ENCODE results near the gene ZGPAT. TPM values are rescaled to one million over a fixed set of nuclear protein-coding genes. Genes with fewer than 3 reads are reported as not detected.

Gene ZGPAT
- total RNA-seq, 1 donor from 2014 or later = 42.6 TPM

DNA sequence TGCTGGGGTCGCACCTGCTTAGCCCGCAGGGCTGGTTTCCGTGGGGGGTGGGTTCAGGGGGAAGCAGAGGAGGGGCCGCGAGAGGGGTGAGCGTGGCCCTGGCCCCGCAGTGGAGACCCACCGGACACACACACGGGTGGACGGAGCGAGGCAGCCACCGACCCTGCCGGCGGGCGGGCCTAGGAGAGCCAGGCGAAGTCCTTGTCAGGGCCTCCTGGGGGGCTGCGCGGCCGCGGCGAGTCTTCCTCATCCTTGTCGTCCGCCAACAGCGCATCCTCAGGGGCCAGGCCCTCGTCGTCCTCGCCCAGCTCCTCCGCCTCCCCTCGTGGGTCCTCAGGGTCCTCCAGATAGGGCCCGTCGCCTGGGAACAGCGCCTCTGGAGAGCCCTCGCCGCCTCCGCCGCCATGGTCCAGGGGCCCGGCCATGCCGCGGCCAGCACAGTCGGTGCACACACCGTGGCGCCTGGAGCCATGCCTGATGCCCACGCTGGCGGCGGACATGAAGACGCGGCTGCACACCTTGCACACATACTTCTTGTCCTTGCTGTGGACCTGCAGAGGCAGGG is 39.0 kb downstream of the ZGPAT start:
- H3K27me3 ChIP-seq (ENCODE audit: control insufficient read depth, insufficient read depth, low read length) = no peaks in the 10 kb centered on the region
- no peak for DNase-seq (ENCODE audit: low read depth)
- peaks cover 2% of the 10 kb centered on the region for H3K36me3 ChIP-seq (ENCODE audit: control insufficient read depth, insufficient read depth, low read length)
- TF ChIP-seq, protein P1, sequence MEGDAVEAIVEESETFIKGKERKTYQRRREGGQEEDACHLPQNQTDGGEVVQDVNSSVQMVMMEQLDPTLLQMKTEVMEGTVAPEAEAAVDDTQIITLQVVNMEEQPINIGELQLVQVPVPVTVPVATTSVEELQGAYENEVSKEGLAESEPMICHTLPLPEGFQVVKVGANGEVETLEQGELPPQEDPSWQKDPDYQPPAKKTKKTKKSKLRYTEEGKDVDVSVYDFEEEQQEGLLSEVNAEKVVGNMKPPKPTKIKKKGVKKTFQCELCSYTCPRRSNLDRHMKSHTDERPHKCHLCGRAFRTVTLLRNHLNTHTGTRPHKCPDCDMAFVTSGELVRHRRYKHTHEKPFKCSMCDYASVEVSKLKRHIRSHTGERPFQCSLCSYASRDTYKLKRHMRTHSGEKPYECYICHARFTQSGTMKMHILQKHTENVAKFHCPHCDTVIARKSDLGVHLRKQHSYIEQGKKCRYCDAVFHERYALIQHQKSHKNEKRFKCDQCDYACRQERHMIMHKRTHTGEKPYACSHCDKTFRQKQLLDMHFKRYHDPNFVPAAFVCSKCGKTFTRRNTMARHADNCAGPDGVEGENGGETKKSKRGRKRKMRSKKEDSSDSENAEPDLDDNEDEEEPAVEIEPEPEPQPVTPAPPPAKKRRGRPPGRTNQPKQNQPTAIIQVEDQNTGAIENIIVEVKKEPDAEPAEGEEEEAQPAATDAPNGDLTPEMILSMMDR (IDR thresholded peaks at IDR 0.05; ENCODE audit: insufficient read depth, low read length, poor library complexity, severe bottlenecking) = no peak
- no peak overlapping the region for H3K4me3 ChIP-seq (ENCODE audit: low read depth, low read length)

DNA sequence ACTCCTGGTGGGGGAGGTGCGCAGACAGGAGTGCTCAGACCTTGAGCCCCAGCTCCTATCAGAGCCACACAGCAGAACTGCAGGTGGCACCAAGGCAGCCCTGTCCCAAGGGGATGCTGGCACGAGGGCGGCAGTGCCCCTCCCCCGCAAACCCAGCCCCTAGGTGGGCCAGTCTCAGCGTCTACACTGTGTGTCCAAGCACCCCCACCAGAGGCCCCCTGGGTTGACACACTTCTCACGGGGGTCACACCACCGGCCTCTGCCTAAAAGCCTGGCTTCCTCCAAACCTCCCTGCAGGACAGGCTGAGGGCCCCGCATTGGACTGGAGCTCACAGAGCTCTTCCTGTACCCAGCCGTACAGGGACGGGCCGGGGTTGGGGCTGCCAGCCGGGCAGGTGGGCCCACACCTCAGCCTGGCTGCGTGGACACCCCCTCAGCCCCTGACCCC is 39.8 kb downstream of the ZGPAT start:
- H3K36me3 ChIP-seq (ENCODE audit: control insufficient read depth, insufficient read depth, low read length) = peaks cover 2% of the 10 kb centered on the region
- DNase-seq (ENCODE audit: low read depth) = no peak
- H3K27me3 ChIP-seq (ENCODE audit: control insufficient read depth, insufficient read depth, low read length) = no peaks in the 10 kb centered on the region
- H3K4me3 ChIP-seq (ENCODE audit: low read depth, low read length) = no peak overlapping the region
- TF ChIP-seq, protein P1 (IDR thresholded peaks at IDR 0.05; ENCODE audit: insufficient read depth, low read length, poor library complexity, severe bottlenecking) = no peak

DNA sequence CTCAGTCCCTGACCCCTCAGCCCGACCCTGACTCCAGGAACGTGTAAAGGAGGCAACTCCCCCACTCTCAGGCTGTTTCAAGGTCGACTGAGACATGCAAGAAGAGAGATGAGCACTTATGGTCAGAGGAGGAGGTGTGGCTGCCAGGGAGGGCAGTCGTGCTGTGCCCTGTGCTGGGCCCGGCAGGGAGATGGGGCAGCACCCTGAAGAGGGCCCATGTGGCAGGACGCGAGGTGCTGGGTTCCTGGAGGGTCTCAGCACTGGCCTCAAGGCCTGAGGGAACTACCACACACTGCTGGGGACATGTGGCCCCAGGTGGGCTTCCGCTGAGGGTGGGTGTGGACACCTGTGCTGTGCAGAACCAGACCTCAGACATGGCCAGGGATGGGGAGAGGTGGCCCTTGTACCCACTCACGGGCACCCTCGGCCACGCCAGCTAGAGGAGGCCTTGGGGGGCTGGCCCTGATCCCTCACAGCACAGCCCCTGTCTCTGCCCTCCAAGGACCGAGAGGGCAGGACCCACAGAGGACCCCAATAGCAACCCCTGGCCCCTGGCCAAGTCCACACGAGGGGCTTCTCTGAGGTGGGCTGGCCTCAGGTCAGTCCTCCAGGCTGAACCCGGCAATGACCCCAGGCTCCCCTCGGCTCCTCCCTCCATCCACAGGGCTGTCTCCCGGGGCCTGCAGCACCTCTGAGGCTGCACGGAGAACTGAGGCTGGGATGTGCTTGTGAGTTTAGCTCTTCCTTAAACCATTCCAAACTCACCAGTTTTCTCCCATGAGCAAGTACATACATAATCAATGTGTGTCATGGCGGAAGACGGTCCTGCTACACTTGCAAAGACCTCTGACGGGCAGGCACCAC is 40.5 kb downstream of the ZGPAT start:
- peaks cover 2% of the 10 kb centered on the region for H3K36me3 ChIP-seq (ENCODE audit: control insufficient read depth, insufficient read depth, low read length)
- H3K27me3 ChIP-seq (ENCODE audit: control insufficient read depth, insufficient read depth, low read length) = no peaks in the 10 kb centered on the region
- DNase-seq (ENCODE audit: low read depth) = no peak
- TF ChIP-seq, protein P1 (IDR thresholded peaks at IDR 0.05; ENCODE audit: insufficient read depth, low read length, poor library complexity, severe bottlenecking) = no peak
- no peak overlapping the region for H3K4me3 ChIP-seq (ENCODE audit: low read depth, low read length)

DNA sequence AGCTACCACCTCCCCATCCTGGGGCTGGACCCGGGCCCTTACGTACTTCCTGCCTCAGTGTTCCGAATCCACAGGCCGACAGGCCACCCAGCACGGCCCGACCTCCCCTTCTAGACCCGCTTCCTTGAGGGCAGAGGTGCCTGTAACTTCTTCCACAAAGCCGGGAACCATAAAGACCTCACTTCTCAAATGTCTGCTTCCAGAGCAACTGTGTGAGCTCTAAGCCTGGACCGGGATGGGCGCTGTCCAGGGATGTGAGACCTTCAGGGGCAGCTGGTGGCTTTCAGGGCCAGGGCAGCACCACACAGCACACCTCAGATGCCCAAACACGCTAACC is 41.1 kb downstream of the ZGPAT start:
- Histone ChIP-seq H3K36me3 (ENCODE audit: control insufficient read depth, insufficient read depth, low read length) (no peaks in the 10 kb centered on the region), H3K27me3 (ENCODE audit: control insufficient read depth, insufficient read depth, low read length) (peaks cover under 1% of the 10 kb centered on the region), H3K4me3 (ENCODE audit: low read depth, low read length) (no peak overlapping the region)
- no peak for DNase-seq (ENCODE audit: low read depth)
- TF ChIP-seq, protein P1 (IDR thresholded peaks at IDR 0.05; ENCODE audit: insufficient read depth, low read length, poor library complexity, severe bottlenecking) = no peak

DNA sequence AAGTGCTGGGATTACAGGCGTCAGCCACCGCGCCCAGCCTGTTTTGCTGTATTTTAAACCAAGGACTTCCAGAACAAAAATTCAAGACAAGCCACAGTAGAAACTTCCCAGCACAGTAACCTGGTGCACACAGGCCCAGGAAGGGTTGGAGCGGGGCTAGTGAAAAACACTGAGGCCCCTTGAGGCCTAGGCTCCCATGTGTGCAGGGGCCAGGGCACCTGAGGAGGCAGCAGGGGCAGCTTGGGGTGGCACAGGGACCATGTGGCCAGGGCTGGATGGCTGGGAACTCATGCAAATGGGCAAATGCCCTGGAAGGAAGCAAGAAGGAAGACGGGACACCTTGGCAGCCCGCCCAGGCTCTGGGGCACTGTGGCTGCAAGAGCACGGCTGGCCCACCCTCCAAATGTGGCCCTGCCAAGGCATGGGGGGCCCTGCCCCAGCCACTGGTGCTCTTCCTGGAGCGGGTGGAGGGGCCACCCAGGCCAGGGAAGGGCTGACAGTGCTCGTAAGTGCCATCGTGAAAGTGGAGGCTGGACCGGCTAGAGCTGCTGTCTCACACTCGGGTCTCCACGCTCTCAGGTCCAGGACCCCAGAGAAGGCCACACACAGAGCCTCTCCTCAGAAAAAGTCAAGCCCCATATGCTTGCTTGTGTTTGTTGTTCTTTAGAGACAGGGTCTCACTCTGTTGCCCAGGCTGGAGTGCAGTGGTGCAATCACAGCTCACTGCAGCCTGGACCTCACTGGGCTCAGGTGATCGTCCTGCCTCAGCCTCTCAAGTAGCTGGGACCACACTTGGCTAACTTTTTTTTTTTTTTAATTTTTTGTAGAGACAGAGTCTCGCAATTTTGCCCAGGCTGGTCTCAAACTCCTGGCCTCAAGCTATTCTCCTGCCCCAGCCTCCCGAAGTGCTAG is 42.0 kb downstream of the ZGPAT start:
- TF ChIP-seq, protein P1 (IDR thresholded peaks at IDR 0.05; ENCODE audit: insufficient read depth, low read length, poor library complexity, severe bottlenecking) = no peak
- no peaks in the 10 kb centered on the region for H3K36me3 ChIP-seq (ENCODE audit: control insufficient read depth, insufficient read depth, low read length)
- no peak overlapping the region for H3K4me3 ChIP-seq (ENCODE audit: low read depth, low read length)
- peaks cover 3% of the 10 kb centered on the region for H3K27me3 ChIP-seq (ENCODE audit: control insufficient read depth, insufficient read depth, low read length)
- no peak for DNase-seq (ENCODE audit: low read depth)
